NB4 (cell line): ENCODE results near the gene PLEKHO2.

Experiments used
- MYC ChIP-seq: IDR thresholded peaks from 2 replicates; pipeline ENCODE4 v1.6.1; 2011; ENCODE audit warnings: low read depth, low read length
- TF ChIP-seq, protein P1 (sequence below): IDR thresholded peaks from one replicate; pipeline ENCODE4 v1.5.1; 2012; ENCODE audit warnings: low read depth, low read length
- TF ChIP-seq, protein P2 (sequence below): IDR thresholded peaks from 2 replicates; pipeline ENCODE4 v1.6.1; 2011; ENCODE audit warnings: low read depth, low read length

DNA sequence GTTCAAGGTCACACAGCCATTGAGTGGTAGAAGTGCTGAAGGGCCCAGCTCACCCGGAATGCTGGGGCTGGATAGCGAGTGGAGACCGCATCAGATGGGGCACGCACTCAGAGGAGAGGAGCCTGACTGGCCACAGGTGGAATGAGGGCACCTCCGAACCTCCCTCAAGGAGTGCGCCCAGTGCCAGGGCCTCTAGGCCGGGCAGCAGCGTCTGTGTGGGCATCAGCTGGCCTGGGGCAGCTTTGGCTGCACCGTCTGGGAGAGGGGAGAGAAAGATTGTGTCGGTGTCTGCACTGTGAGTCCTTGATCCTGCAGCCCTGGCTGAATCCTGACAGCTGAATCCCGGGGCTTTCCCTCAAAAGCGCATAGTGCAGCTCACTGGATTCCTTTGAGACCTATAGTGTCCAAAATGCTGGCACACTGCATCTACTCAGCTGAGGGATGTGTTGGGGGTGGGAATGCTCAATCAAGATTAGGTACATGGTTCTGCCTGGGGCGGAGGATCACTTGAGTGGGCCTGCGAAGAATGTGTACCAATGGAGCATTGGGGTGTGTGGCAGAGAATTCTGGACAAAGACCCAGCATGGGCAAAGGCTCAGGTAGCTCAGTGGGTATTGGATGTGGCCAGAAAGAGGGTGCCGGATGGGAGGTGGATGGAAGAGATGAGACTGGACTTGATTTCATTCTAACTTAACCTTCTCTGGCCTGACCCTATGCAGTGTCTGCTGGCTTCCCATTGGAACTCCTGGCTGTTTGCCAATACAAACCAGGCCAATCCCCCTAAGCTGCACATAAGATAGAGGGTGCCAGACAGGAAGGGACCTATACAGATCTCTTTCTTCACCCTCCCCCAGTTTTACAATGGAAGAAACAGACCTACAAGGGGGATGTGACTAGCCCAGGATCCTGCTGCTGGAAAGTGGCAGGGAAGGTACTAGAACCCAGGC, 70.9 kb downstream of the PLEKHO2 start:
- TF ChIP-seq, protein P1, sequence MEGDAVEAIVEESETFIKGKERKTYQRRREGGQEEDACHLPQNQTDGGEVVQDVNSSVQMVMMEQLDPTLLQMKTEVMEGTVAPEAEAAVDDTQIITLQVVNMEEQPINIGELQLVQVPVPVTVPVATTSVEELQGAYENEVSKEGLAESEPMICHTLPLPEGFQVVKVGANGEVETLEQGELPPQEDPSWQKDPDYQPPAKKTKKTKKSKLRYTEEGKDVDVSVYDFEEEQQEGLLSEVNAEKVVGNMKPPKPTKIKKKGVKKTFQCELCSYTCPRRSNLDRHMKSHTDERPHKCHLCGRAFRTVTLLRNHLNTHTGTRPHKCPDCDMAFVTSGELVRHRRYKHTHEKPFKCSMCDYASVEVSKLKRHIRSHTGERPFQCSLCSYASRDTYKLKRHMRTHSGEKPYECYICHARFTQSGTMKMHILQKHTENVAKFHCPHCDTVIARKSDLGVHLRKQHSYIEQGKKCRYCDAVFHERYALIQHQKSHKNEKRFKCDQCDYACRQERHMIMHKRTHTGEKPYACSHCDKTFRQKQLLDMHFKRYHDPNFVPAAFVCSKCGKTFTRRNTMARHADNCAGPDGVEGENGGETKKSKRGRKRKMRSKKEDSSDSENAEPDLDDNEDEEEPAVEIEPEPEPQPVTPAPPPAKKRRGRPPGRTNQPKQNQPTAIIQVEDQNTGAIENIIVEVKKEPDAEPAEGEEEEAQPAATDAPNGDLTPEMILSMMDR: no peak
- TF ChIP-seq, protein P2, sequence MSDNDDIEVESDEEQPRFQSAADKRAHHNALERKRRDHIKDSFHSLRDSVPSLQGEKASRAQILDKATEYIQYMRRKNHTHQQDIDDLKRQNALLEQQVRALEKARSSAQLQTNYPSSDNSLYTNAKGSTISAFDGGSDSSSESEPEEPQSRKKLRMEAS: no peak
- no peak for TF ChIP-seq MYC
